ENCODE results near the gene SLC15A4.

The SLC15A4 gene

GRCh38 chr12:128786741-128787391 is 36.9 kb downstream of the SLC15A4 start:
- H3K4me3 ChIP-seq (ENCODE audit: low read length): no peak overlapping the region
- no peak for TF ChIP-seq CTCF (IDR thresholded peaks at IDR 0.05; ENCODE audit: insufficient read depth, low read depth, low read length, missing control alignments)
- no peak for DNase-seq (ENCODE audit: low read depth)

- no peak for TF ChIP-seq CTCF (IDR thresholded peaks at IDR 0.05; ENCODE audit: insufficient read depth, low read depth, low read length, missing control alignments)
Measured at GRCh38 chr12:128784030-128784760, 39.6 kb downstream of the SLC15A4 start.

GRCh38 chr12:128783129-128783574 is 40.6 kb downstream of the SLC15A4 start:
- no peak for TF ChIP-seq CTCF (IDR thresholded peaks at IDR 0.05; ENCODE audit: insufficient read depth, low read depth, low read length, missing control alignments)
- DNase-seq (ENCODE audit: low read depth): no peak
- no peak overlapping the region for H3K4me3 ChIP-seq (ENCODE audit: low read length)

More at GRCh38 chr12:128784030-128784760, 39.6 kb downstream of the SLC15A4 start:
- peak; percentile 29 for DNase-seq (ENCODE audit: low read depth)
- no peak overlapping the region for H3K4me3 ChIP-seq (ENCODE audit: low read length)

GRCh38 chr12:128779901-128780300 is 43.9 kb downstream of the SLC15A4 start:
- no peak for DNase-seq (ENCODE audit: low read depth)

GRCh38 chr12:128772249-128772648 is 51.5 kb downstream of the SLC15A4 start:
- TF ChIP-seq CTCF (IDR thresholded peaks at IDR 0.05; ENCODE audit: insufficient read depth, low read depth, low read length, missing control alignments): no peak
- H3K4me3 ChIP-seq (ENCODE audit: low read length): no peak overlapping the region

More at GRCh38 chr12:128779901-128780300, 43.9 kb downstream of the SLC15A4 start:
- no peak overlapping the region for H3K4me3 ChIP-seq (ENCODE audit: low read length)
- TF ChIP-seq CTCF (IDR thresholded peaks at IDR 0.05; ENCODE audit: insufficient read depth, low read depth, low read length, missing control alignments): no peak

GRCh38 chr12:128771681-128772080 is 52.1 kb downstream of the SLC15A4 start:
- peak; percentile 27 for DNase-seq (ENCODE audit: low read depth)
- TF ChIP-seq CTCF (IDR thresholded peaks at IDR 0.05; ENCODE audit: insufficient read depth, low read depth, low read length, missing control alignments): no peak
- no peak overlapping the region for H3K4me3 ChIP-seq (ENCODE audit: low read length)

More at GRCh38 chr12:128772249-128772648, 51.5 kb downstream of the SLC15A4 start:
- DNase-seq (ENCODE audit: low read depth): no peak

Data from epithelial cell of esophagus (primary cell).